OCI-LY1 (cell line): ENCODE measurements around the gene PLEKHJ1.

Source experiments
- EZH2 ChIP-seq: fragments of 200-600 bp; sonication (generic), shearing (Covaris generic); IDR thresholded peaks from 2 replicates; pipeline ENCODE4 v1.8.0; 2017; ENCODE audit warnings: borderline replicate concordance, mixed run types, mild to moderate bottlenecking, antibody characterized with exemption, low read length, moderate library complexity, mixed read lengths
- TF ChIP-seq, protein P1 (sequence below): fragments of 200-600 bp; sonication (generic), shearing (Covaris generic); IDR thresholded peaks from 2 replicates; pipeline ENCODE4 v1.5.1; 2017; ENCODE audit warnings: mild to moderate bottlenecking, antibody characterized with exemption, low read length, moderate library complexity, mixed read lengths

DNA sequence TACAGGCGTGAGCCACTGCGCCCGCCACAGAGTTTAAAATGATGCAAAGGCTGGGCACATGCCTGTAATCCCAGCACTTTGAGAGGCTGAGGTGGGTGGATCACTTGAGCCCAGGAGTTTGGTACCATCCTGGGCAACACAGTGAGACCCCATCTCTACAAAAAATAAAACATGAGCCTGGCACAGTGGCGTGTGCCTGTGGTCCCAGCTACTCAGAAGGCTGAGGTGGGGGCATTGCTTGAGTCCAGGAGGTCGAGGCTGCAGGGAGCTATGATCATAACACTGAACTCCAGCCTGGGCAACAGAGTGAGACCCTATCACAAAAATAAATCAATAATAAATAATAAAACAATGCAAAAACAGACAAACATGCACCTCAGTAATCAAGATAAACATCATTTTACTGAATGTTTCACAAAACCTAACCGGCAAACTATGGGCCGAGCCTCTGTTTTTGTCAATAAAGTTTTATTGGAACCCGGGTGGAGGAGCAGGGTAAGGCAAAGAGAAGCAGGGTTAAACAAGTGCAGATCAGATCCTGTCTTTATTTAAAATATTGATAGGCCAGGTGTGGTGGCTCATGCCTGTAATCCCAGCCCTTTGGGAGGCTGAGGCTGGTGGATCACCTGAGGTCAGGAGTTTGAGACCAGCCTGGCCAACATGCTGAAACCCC, 47.8 kb upstream of the PLEKHJ1 start:
- TF ChIP-seq, protein P1, sequence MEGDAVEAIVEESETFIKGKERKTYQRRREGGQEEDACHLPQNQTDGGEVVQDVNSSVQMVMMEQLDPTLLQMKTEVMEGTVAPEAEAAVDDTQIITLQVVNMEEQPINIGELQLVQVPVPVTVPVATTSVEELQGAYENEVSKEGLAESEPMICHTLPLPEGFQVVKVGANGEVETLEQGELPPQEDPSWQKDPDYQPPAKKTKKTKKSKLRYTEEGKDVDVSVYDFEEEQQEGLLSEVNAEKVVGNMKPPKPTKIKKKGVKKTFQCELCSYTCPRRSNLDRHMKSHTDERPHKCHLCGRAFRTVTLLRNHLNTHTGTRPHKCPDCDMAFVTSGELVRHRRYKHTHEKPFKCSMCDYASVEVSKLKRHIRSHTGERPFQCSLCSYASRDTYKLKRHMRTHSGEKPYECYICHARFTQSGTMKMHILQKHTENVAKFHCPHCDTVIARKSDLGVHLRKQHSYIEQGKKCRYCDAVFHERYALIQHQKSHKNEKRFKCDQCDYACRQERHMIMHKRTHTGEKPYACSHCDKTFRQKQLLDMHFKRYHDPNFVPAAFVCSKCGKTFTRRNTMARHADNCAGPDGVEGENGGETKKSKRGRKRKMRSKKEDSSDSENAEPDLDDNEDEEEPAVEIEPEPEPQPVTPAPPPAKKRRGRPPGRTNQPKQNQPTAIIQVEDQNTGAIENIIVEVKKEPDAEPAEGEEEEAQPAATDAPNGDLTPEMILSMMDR: no peak
- no peak for TF ChIP-seq EZH2
